Measurements from ENCODE around the gene RNF111.

The RNF111 gene

GRCh38 chr15:59001946-59002345 lies 14.5 kb downstream of the RNF111 start:
- Histone ChIP-seq H3K27me3 (ENCODE audit: insufficient read depth, low read depth) (no peaks in the 10 kb centered on the region), H3K36me3 (ENCODE audit: insufficient read depth) (no peaks in the 10 kb centered on the region), H3K4me3 (IDR thresholded peaks at IDR 0.05; ENCODE audit: insufficient read depth, low read depth, low read length) (no peak overlapping the region), H4K20me1 (ENCODE audit: insufficient read depth) (no peaks in the 10 kb centered on the region), H3K4me1 (ENCODE audit: low read depth, poor library complexity, severe bottlenecking) (no peaks in the 10 kb centered on the region), H3K27ac (no peak overlapping the region), H3K79me2 (ENCODE audit: insufficient read depth, low read depth) (peaks cover 40% of the 10 kb centered on the region), H3K9ac (no peak overlapping the region), H2AFZ (ENCODE audit: low read depth) (no peak overlapping the region), H3K4me2 (no peak overlapping the region)
- TF ChIP-seq CTCF (conservative IDR thresholded peaks at IDR 0.05; ENCODE audit: low read depth, low read length): no peak

GRCh38 chr15:59002418-59002859 lies 15.0 kb downstream of the RNF111 start:
- no peaks in the 10 kb centered on the region for H3K27me3 ChIP-seq (ENCODE audit: insufficient read depth, low read depth)
- H3K4me3 ChIP-seq (IDR thresholded peaks at IDR 0.05; ENCODE audit: insufficient read depth, low read depth, low read length): no peak overlapping the region
- peaks cover 35% of the 10 kb centered on the region for H3K79me2 ChIP-seq (ENCODE audit: insufficient read depth, low read depth)
- TF ChIP-seq CTCF (conservative IDR thresholded peaks at IDR 0.05; ENCODE audit: low read depth, low read length): no peak
- no peaks in the 10 kb centered on the region for H4K20me1 ChIP-seq (ENCODE audit: insufficient read depth)
- H3K36me3 ChIP-seq (ENCODE audit: insufficient read depth): no peaks in the 10 kb centered on the region
- H3K4me2 ChIP-seq: no peak overlapping the region
- H3K27ac ChIP-seq: no peak overlapping the region
- H3K4me1 ChIP-seq (ENCODE audit: low read depth, poor library complexity, severe bottlenecking): no peaks in the 10 kb centered on the region
- H3K9ac ChIP-seq: no peak overlapping the region
- no peak overlapping the region for H2AFZ ChIP-seq (ENCODE audit: low read depth)

- Histone ChIP-seq H2AFZ (ENCODE audit: low read depth) (no peak overlapping the region), H3K4me1 (ENCODE audit: low read depth, poor library complexity, severe bottlenecking) (peaks cover under 1% of the 10 kb centered on the region), H3K27ac (no peak overlapping the region), H4K20me1 (ENCODE audit: insufficient read depth) (no peaks in the 10 kb centered on the region), H3K4me2 (no peak overlapping the region), H3K79me2 (ENCODE audit: insufficient read depth, low read depth) (peaks cover 25% of the 10 kb centered on the region; the same call in 1 of the 2 replicates), H3K27me3 (ENCODE audit: insufficient read depth, low read depth) (no peaks in the 10 kb centered on the region), H3K36me3 (ENCODE audit: insufficient read depth) (no peaks in the 10 kb centered on the region), H3K9ac (no peak overlapping the region), H3K4me3 (IDR thresholded peaks at IDR 0.05; ENCODE audit: insufficient read depth, low read depth, low read length) (no peak overlapping the region)
- TF ChIP-seq CTCF (conservative IDR thresholded peaks at IDR 0.05; ENCODE audit: low read depth, low read length): no peak
Measured at GRCh38 chr15:59005579-59005978, 18.1 kb downstream of the RNF111 start.

- TF ChIP-seq CTCF (conservative IDR thresholded peaks at IDR 0.05; ENCODE audit: low read depth, low read length): no peak
Measured at GRCh38 chr15:59008086-59008485, 20.6 kb downstream of the RNF111 start.

More at GRCh38 chr15:59008086-59008485, 20.6 kb downstream of the RNF111 start:
- Histone ChIP-seq H4K20me1 (ENCODE audit: insufficient read depth) (no peaks in the 10 kb centered on the region), H3K4me3 (IDR thresholded peaks at IDR 0.05; ENCODE audit: insufficient read depth, low read depth, low read length) (no peak overlapping the region), H3K27ac (no peak overlapping the region), H3K36me3 (ENCODE audit: insufficient read depth) (no peaks in the 10 kb centered on the region), H2AFZ (ENCODE audit: low read depth) (no peak overlapping the region), H3K79me2 (ENCODE audit: insufficient read depth, low read depth) (peaks cover 16% of the 10 kb centered on the region; the same call in 1 of the 2 replicates), H3K4me2 (no peak overlapping the region), H3K4me1 (ENCODE audit: low read depth, poor library complexity, severe bottlenecking) (peaks cover 12% of the 10 kb centered on the region), H3K27me3 (ENCODE audit: insufficient read depth, low read depth) (no peaks in the 10 kb centered on the region), H3K9ac (no peak overlapping the region)

Measured in KMS-11 (cell line).